H1 (cell line): ENCODE results near the gene VTN. TPM values are rescaled to one million over a fixed set of nuclear protein-coding genes. Genes with fewer than 3 reads are reported as not detected.

Experiments
- CTCF ChIA-PET: fragments of 300-600 bp; sonication (Branson Sonifier 250); formaldehyde crosslinking; loops from one replicate; lab custom pipeline; 2021; ENCODE audit not compliant: partially characterized antibody; lab: Charles Lee
- POLR2A ChIA-PET: fragments of 300-600 bp; sonication (Branson Sonifier 250); formaldehyde crosslinking; loops from one replicate; lab custom pipeline; 2021; ENCODE audit warnings: inconsistent platforms; ENCODE audit not compliant: partially characterized antibody; lab: Charles Lee
- DNase-seq, 2 experiments: peaks; one replicate each; pipeline versions ENCODE4 v3.0.0 to v3.0.0-alpha.2; 2010 to 2022; ENCODE audit warnings: low spot score in 2 of 2, low read depth in 1 of 2, mixed read lengths in 1 of 2
- FAIRE-seq: peaks from 2 replicates; lab custom pipeline; 2011; peaks lifted over from hg19 to GRCh38; lab: Jason Lieb, UNC
- H2AFZ ChIP-seq: 2 replicates; pipeline ENCODE4 v1.8.1; 2012; ENCODE audit warnings: low read length, inconsistent platforms
- H2AK5ac ChIP-seq: 2 replicates; pipeline ENCODE4 v1.6.1; 2013; ENCODE audit warnings: low read depth, low read length
- H2BK120ac ChIP-seq: replicated peaks from 2 replicates; pipeline ENCODE3; 2013; ENCODE audit warnings: low read depth, low read length, inconsistent platforms
- H2BK12ac ChIP-seq: 2 replicates; pipeline ENCODE4 v1.6.1; 2013; ENCODE audit warnings: low read depth, low read length
- H2BK15ac ChIP-seq: 2 replicates; pipeline ENCODE4 v1.6.1; 2013; ENCODE audit warnings: low read length
- H2BK20ac ChIP-seq: 2 replicates; pipeline ENCODE4 v1.6.1; 2013; ENCODE audit warnings: low read length
- H2BK5ac ChIP-seq: 2 replicates; pipeline ENCODE4 v1.6.1; 2013; ENCODE audit warnings: low read depth, low read length
- H3K14ac ChIP-seq: 2 replicates; pipeline ENCODE4 v1.6.1; 2013; ENCODE audit warnings: inconsistent platforms; ENCODE audit not compliant: insufficient read length
- H3K18ac ChIP-seq: 2 replicates; pipeline ENCODE4 v1.6.1; 2013; ENCODE audit warnings: low read length; ENCODE audit errors: extremely low read depth
- H3K23ac ChIP-seq: 2 replicates; pipeline ENCODE4 v1.6.1; 2013; ENCODE audit warnings: inconsistent platforms; ENCODE audit not compliant: insufficient read length
- H3K23me2 ChIP-seq: 2 replicates; pipeline ENCODE4 v1.6.1; 2013; ENCODE audit warnings: low read depth, low read length
- H3K27ac ChIP-seq: 2 replicates; pipeline ENCODE4 v1.6.1; 2011; ENCODE audit warnings: low read depth, low read length, inconsistent platforms
- H3K27me3 ChIP-seq, 4 experiments: replicated peaks in 1 of 4; 1 replicate in 1 of 4; 2 replicates in 3 of 4; pipeline versions ENCODE4 v1.6.1 to v1.8.1; 2011 to 2013; ENCODE audit warnings: low read length in 3 of 4, mild to moderate bottlenecking in 3 of 4, inconsistent platforms in 2 of 4, mixed read lengths in 2 of 4, moderate library complexity in 1 of 4; ENCODE audit not compliant: control insufficient read depth in 3 of 4, insufficient read depth in 3 of 4; ENCODE audit errors: extremely low read depth in 1 of 4
- H3K36me3 ChIP-seq, 4 experiments: 2 replicates each; pipeline versions ENCODE4 v1.6.1 to v1.8.1; 2011 to 2013; ENCODE audit warnings: mild to moderate bottlenecking in 4 of 4, low read length in 3 of 4, moderate library complexity in 2 of 4, control low read depth in 1 of 4, inconsistent platforms in 1 of 4; ENCODE audit not compliant: insufficient read depth in 4 of 4, control insufficient read depth in 2 of 4
- H3K4ac ChIP-seq: replicated peaks from 2 replicates; pipeline ENCODE3; 2013; ENCODE audit warnings: low read length, low read depth, mixed read lengths, inconsistent platforms; ENCODE audit not compliant: insufficient read length
- H3K4me1 ChIP-seq, 4 experiments: replicated peaks in 1 of 4; 1 replicate in 1 of 4; 2 replicates in 3 of 4; pipeline versions ENCODE4 v1.6.1 to v1.8.1; 2011 to 2013; ENCODE audit warnings: low read length in 3 of 4, inconsistent platforms in 2 of 4, mixed read lengths in 1 of 4; ENCODE audit not compliant: insufficient read depth in 4 of 4, control insufficient read depth in 3 of 4
- H3K4me2 ChIP-seq, 2 experiments: 2 replicates each; pipeline versions ENCODE4 v1.6.1 to v1.8.1; 2011 to 2013; ENCODE audit warnings: low read depth in 2 of 2, low read length in 2 of 2, control low read depth in 1 of 2, inconsistent platforms in 1 of 2, mild to moderate bottlenecking in 1 of 2; ENCODE audit not compliant: insufficient read depth in 1 of 2
- H3K4me3 ChIP-seq, 4 experiments: fragments of 200-600, 300-600 bp in 1 of 4; sonication (generic), shearing (Covaris generic), sonication (Bioruptor Twin) in 1 of 4; 2 replicates each; pipeline versions ENCODE4 v1.5.1 to v1.8.1; 2011 to 2016; ENCODE audit warnings: low read length in 4 of 4, low read depth in 3 of 4, control low read depth in 2 of 4, inconsistent platforms in 2 of 4, mild to moderate bottlenecking in 2 of 4, mixed read lengths in 1 of 4, moderate library complexity in 1 of 4; ENCODE audit not compliant: insufficient read depth in 2 of 4; ENCODE audit errors: extremely low read depth in 1 of 4
- H3K56ac ChIP-seq: replicated peaks from 2 replicates; pipeline ENCODE3; 2013; ENCODE audit warnings: low read depth, mild to moderate bottlenecking, mixed read lengths, low read length, inconsistent platforms; ENCODE audit not compliant: insufficient read length
- H3K79me1 ChIP-seq: 2 replicates; pipeline ENCODE4 v1.6.1; 2013; ENCODE audit warnings: low read depth, low read length, control low read depth
- H3K79me2 ChIP-seq, 2 experiments: 2 replicates each; pipeline versions ENCODE4 v1.6.1 to v1.8.1; 2012 to 2013; ENCODE audit warnings: low read length in 2 of 2, mild to moderate bottlenecking in 2 of 2, inconsistent platforms in 1 of 2; ENCODE audit not compliant: insufficient read depth in 2 of 2, control insufficient read depth in 1 of 2
- H3K9ac ChIP-seq, 4 experiments: replicated peaks in 1 of 4; 1 replicate in 1 of 4; 2 replicates in 3 of 4; pipeline versions ENCODE4 v1.6.1 to v1.8.1; 2011 to 2013; ENCODE audit warnings: low read depth in 3 of 4, low read length in 3 of 4, control low read depth in 2 of 4, mild to moderate bottlenecking in 2 of 4, moderate library complexity in 2 of 4, inconsistent platforms in 1 of 4; ENCODE audit errors: extremely low read depth in 1 of 4
- H3K9me3 ChIP-seq, 2 experiments: 2 replicates each; pipeline versions ENCODE4 v1.6.1 to v1.8.1; 2012 to 2013; ENCODE audit warnings: mild to moderate bottlenecking in 2 of 2, moderate library complexity in 2 of 2, control low read depth in 1 of 2, inconsistent platforms in 1 of 2, low read depth in 1 of 2, low read length in 1 of 2, mixed read lengths in 1 of 2; ENCODE audit not compliant: insufficient read depth in 2 of 2
- H4K20me1 ChIP-seq, 2 experiments: replicated peaks in 1 of 2; 2 replicates each; pipeline versions ENCODE3 to v1.8.1; 2011 to 2013; ENCODE audit warnings: inconsistent platforms in 2 of 2, low read length in 2 of 2, mild to moderate bottlenecking in 1 of 2; ENCODE audit not compliant: insufficient read depth in 2 of 2, control insufficient read depth in 1 of 2
- H4K5ac ChIP-seq: 2 replicates; pipeline ENCODE4 v1.6.1; 2013; ENCODE audit warnings: low read length, low read depth, mixed read lengths, inconsistent platforms; ENCODE audit not compliant: insufficient read length
- H4K8ac ChIP-seq: 2 replicates; pipeline ENCODE4 v1.8.0; 2013; ENCODE audit warnings: mild to moderate bottlenecking, moderate library complexity, low read length, inconsistent platforms; ENCODE audit not compliant: insufficient read depth; ENCODE audit errors: extremely low read depth
- H4K91ac ChIP-seq: replicated peaks from 2 replicates; pipeline ENCODE3; 2013; ENCODE audit warnings: low read length, mixed read lengths, inconsistent platforms; ENCODE audit not compliant: insufficient read length
- WGBS, 2 experiments: shearing (Covaris generic) in 1 of 2; methylation state at CpG; one replicate each; pipeline versions ENCODE4 v1.1.6 to v1.1.7; 2013 to 2015; ENCODE audit warnings: low lambda C conversion rate in 2 of 2, mixed read lengths in 2 of 2, inconsistent platforms in 1 of 2, low coverage in 1 of 2, missing lambda C conversion rate in 1 of 2; ENCODE audit not compliant: insufficient replicate concordance in 2 of 2, insufficient coverage in 1 of 2, insufficient read length in 1 of 2; ENCODE audit errors: extremely low coverage in 1 of 2, missing lambda C conversion rate in 1 of 2; 5-methylcytosine and 5-hydroxymethylcytosine counted together
- polyA plus RNA-seq, 7 experiments: library from polyadenylated mRNA; depleted of rRNA in 3 of 7; stranded (reverse) in 5 of 7; unstranded in 2 of 7; fragments of >200 nt in 5 of 7; fragments of 200-250 nt in 2 of 7; gene quantifications; 1 replicate in 5 of 7; 2 replicates in 1 of 7; 4 replicates in 1 of 7; pipeline versions ENCODE4 v1.2.1 to v1.2.3, GENCODE V29; 2011 to 2013; ENCODE audit warnings: missing spikeins in 2 of 7, mixed read lengths in 2 of 7
- total RNA-seq: library from RNA; stranded (reverse); fragmentation: NEBNext Ultra II Directional; extraction: Animal tissue kit (Norgen Biotek cat#: 25700); gene quantifications from 2 replicates; pipeline ENCODE4 v1.2.1, GENCODE V29; 2021
- TF ChIP-seq, protein P1 (sequence below), 3 experiments: IDR thresholded peaks; 1 replicate in 2 of 3; 2 replicates in 1 of 3; pipeline versions ENCODE4 v1.5.1 to v1.6.1; 2011; ENCODE audit warnings: low read length in 3 of 3, mild to moderate bottlenecking in 3 of 3, inconsistent platforms in 2 of 3, low read depth in 1 of 3, moderate library complexity in 1 of 3; ENCODE audit not compliant: insufficient read depth in 1 of 3; ENCODE audit errors: control extremely low read depth in 1 of 3

Gene VTN
- total and polyA plus RNA-seq, 2 of the 8 experiments (the other 6 are each of a cell fraction or from before 2014, with no cell fraction given) = 0.18 TPM; not detected in 1

- no peak for DNase-seq
- Histone ChIP-seq H3K18ac (no peak overlapping the region), H3K79me2 (no peaks in the 10 kb centered on the region), H2BK20ac (no peak overlapping the region), H4K8ac (no peak overlapping the region), H3K4me1 (no peaks in the 10 kb centered on the region; a peak in 2 of 7 replicates), H2BK5ac (no peak overlapping the region), H3K4me2 (no peak overlapping the region), H3K4me3 (no peak overlapping the region), H4K5ac (no peak overlapping the region), H3K23me2 (no peaks in the 10 kb centered on the region; the same call in 1 of the 2 replicates), H4K20me1 (no peaks in the 10 kb centered on the region), H3K4ac (no peak overlapping the region), H3K36me3 (0 out of 8 replicates have a peak, but pooled peaks cover 0 to 3% (median 0%) of the 10 kb centered on the region in 4 experiments), H2AFZ (no peak overlapping the region), H3K56ac (no peak overlapping the region), H4K91ac (no peak overlapping the region), H2BK15ac (no peak overlapping the region), H2AK5ac (no peak overlapping the region), H3K79me1 (no peaks in the 10 kb centered on the region), H3K27me3 (peaks cover 4 to 11% (median 8%) of the 10 kb centered on the region in 4 experiments), H3K9ac (no peak overlapping the region), H2BK12ac (no peak overlapping the region), H3K23ac (no peak overlapping the region), H2BK120ac (no peak overlapping the region), H3K27ac (no peak overlapping the region), H3K9me3 (no peaks in the 10 kb centered on the region), H3K14ac (no peak overlapping the region)
- WGBS, 2 experiments = 92% methylated on average over 1 of the region's 1 CpG; no CpG with 5 or more reads in 1 of the 2 experiments
- CTCF ChIA-PET = interaction anchor here (1.6 to 14.7 kb wide), 3 partner anchors 8 to 27 kb away, joined by 3 to 142 read pairs (median 9); no protein-coding TSS in a partner anchor
- FAIRE-seq = no peak
- POLR2A ChIA-PET = interaction anchor here (0.6 to 12.7 kb wide), 2 partner anchors 12 to 87 kb away, joined by 3 to 135 read pairs; partner anchors contain the start of gene SLC46A1
- TF ChIP-seq, protein P1, sequence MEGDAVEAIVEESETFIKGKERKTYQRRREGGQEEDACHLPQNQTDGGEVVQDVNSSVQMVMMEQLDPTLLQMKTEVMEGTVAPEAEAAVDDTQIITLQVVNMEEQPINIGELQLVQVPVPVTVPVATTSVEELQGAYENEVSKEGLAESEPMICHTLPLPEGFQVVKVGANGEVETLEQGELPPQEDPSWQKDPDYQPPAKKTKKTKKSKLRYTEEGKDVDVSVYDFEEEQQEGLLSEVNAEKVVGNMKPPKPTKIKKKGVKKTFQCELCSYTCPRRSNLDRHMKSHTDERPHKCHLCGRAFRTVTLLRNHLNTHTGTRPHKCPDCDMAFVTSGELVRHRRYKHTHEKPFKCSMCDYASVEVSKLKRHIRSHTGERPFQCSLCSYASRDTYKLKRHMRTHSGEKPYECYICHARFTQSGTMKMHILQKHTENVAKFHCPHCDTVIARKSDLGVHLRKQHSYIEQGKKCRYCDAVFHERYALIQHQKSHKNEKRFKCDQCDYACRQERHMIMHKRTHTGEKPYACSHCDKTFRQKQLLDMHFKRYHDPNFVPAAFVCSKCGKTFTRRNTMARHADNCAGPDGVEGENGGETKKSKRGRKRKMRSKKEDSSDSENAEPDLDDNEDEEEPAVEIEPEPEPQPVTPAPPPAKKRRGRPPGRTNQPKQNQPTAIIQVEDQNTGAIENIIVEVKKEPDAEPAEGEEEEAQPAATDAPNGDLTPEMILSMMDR (IDR thresholded peaks at IDR 0.05; ENCODE audit: control extremely low read depth in 1 of 3, insufficient read depth in 1 of 3, low read depth in 1 of 3, low read length in 3 of 3) = no peak
These were observed 20.0 kb upstream of the VTN start for GRCh38 chr17:28390141-28390540.
